Measurements from ENCODE around the gene NDUFC2.
"Not testable (repeated sequence)": the region's sequence is repeated elsewhere in the genome, so short reads cannot be mapped to it uniquely, and the experiment has no call there.

The NDUFC2 gene

DNA sequence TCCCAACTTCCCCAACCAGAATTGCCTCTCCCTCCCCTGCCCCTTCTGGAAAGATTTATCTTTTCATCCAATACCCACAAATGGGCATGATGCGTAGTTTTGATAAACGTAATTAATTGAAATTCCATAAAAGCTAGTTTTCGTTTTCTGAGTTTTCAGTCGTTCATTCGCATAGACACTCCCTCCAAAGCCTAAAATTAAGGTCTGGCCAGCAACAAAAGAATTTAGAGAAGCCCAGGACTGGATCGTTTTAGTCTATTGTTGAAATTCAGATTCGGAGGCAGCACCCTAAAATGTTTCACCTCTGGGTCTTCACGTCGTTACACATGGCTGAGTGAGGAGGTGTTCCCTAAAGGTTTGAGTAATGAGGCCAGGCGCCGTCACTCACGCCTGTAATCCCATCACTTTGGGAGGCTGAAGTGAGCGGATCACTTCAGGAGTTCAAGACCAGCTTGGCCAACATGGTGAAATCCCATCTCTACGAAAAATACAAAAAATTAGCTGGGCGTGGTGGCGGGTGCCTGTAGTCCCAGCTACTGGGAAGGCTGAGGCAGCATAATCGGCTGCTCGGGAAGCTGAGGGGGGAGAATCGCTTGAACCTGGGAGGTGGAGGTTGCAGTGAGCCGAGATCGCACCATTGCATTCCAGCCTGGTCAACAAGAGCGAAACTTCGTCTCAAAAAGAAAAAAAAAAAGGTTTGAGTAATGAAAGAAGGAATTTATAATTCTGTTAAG, 589 bp upstream of the NDUFC2 start:
- no peak for DNase-seq (ENCODE audit: low read depth in 2 of 2, low spot score in 1 of 2)

DNA sequence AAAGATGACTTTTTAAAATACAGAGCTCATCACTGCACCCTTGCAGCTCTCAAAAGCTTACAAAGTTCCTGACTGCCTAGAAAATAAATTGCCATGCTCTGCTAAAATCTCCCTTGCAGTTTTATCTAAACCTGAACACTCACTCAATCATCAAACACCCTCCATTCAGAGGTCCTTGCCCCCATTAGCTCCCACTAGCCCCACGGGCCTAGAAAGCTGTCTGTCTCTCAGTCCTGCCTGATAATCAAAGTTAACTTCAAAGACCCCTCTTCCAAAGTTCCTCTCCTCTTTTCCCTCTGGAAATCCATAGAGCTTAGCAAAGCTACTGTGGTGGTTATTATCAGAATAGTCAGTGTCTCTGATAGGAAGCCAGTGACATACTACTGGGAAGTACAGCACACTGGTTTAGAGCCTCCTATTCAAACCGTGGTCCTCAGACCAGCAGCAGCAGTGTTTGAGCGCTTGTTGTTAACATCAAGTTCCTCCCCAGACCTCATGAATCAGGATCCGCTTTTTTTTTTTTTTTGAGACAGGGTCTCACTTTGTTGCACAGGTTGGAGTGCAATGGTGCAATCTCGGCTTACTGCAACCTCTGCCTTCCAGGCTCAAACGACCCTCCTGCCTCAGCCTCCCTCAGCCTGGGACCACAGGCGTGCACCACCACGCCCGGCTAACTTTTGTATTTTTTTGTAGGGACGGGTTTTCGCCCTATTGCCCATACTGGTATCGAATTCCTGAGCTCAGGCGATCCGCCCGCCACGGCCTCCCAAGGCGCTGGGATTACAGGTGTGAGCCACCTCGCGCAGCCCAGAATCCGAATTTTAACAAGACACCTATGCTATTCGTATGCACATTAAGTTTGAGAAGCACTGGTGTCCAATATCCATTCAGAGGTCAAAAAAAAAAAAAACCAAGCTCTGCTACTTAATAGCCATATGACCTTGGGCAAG, 1.2 kb downstream of the NDUFC2 start:
- no peak for DNase-seq (ENCODE audit: low read depth in 2 of 2, low spot score in 1 of 2)

- not testable (repeated sequence) for DNase-seq (ENCODE audit: low read depth in 2 of 2, low spot score in 1 of 2)
Measured at GRCh38 chr11:78077592-78077991, 2.1 kb downstream of the NDUFC2 start.

- no peak for DNase-seq (ENCODE audit: low read depth in 2 of 2, low spot score in 1 of 2)
Measured at GRCh38 chr11:78076733-78077403, 2.8 kb downstream of the NDUFC2 start.

- no peak for DNase-seq (ENCODE audit: low read depth in 2 of 2, low spot score in 1 of 2)
Measured at GRCh38 chr11:78074756-78075155, 4.9 kb downstream of the NDUFC2 start.

- DNase-seq (ENCODE audit: low read depth in 2 of 2, low spot score in 1 of 2): no peak
Measured at GRCh38 chr11:78072455-78072854, 7.2 kb downstream of the NDUFC2 start.

DNA sequence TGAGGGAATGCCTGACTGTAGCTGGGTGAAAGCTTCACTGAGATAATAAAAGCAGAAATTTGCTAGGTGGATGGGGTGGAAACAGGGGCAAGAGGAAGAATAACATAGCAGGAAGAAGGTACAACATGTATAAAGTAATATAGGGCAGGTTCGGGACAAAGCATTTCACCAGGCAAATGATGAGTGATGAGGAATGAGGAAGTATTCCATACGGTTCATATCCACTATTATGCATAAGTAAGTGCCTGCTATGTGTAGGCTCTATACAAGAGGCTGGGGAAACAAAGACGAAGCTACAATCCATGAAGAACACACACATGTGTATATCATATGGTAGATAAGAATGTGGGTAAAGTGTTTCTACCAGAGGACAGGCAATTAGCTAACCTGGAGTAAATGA, 7.9 kb downstream of the NDUFC2 start:
- no peak for DNase-seq (ENCODE audit: low read depth in 2 of 2, low spot score in 1 of 2)

GRCh38 chr11:78070621-78071020, 9.0 kb downstream of the NDUFC2 start:
- DNase-seq (ENCODE audit: low read depth in 2 of 2, low spot score in 1 of 2): no peak

DNA sequence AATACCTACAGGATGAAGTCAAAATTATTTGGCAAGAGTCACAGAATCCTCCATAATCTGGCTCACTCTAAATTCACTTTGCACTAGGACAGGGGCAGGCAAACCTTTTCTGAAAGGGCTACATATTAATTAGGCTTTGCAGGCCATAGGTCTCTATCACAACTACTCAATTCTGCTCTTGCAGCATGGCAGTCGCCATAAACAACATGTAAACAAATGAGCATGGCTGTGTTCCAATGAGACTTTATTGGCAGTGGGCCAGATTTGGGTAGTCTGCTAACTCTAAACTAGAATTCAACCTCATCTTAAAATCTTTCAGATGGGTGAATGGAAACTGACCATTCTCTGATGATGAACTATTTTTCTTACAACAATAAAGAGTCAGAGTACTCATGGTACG, 10.2 kb downstream of the NDUFC2 start:
- no peak for DNase-seq (ENCODE audit: low read depth in 2 of 2, low spot score in 1 of 2)

DNA sequence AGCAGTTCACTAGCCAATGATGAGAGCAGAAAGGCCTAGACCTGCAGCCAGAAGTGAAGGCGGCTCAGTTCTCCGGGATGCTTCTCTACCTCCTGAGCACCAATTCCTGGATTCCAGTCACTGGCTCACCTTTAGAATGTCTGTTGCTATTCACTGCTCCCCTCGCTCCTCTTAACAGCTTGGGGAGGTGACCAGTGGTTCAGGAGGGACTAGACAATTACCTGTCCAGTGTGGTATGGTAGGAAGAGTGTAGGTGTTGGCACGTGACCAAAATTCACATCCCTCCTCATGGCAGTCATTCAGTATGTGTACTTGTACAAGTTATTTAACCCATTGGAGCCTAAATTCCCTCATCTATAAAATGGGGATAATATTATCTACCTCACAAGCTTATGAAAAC, 12.0 kb downstream of the NDUFC2 start:
- DNase-seq (ENCODE audit: low read depth in 2 of 2, low spot score in 1 of 2): no peak

- no peak for DNase-seq (ENCODE audit: low read depth in 2 of 2, low spot score in 1 of 2)
Measured at GRCh38 chr11:78066471-78066870, 13.2 kb downstream of the NDUFC2 start.

DNA sequence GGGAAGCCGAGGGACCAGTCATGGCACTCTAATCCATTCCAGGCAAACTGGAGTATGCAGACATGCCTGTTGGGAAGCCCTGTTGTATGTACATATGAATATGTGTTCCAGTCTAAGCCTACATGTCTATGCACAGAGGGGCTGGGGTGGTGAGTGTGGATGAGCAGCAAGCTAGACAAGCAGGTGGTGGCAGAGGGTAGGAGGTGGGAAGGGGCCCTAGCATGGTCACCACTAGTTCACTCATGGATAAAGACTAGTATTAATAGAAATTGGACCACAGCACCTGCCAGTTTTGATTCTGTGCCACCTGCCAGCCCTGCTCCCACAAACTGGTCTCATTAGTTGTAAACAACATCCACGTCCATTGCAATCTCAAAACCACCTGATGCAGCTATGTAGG, 14.5 kb downstream of the NDUFC2 start:
- no peak for DNase-seq (ENCODE audit: low read depth in 2 of 2, low spot score in 1 of 2)

DNA sequence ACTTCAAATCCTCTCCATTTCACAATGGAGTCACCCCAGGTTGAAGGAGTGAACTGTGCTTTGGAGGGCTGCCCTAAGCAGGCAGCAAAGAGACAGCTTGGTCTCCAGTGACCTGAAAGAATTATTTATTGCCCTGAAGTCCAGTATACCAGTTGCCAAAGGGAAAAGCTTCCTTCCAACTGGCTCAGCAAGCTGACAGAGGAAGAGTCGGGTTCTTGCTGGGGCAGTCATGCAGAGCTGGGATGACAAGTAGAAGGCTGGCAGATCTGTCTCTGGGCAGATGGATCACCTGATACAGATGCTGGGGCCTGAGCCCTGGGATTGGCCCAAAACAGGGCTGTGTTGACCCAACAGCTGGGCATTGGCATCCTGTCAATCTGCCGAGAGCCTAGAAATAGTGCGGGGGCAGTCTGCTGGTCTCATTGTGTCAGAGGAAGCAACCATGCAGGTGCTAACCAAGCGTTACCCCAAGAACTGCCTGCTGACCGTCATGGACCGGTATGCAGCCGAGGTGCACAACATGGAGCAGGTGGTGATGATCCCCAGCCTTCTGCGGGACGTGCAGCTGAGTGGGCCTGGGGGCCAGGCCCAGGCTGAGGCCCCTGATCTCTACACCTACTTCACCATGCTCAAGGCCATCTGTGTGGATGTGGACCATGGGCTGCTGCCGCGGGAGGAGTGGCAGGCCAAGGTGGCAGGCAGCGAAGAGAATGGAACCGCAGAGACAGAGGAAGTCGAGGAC, 16.1 kb downstream of the NDUFC2 start, which contains the start of gene THRSP:
Gene THRSP, plus strand, starts transcription at position 422 of the 742 bp plus-strand sequence. Its CDS starts 21 bp downstream, at position 443.
- DNase-seq (ENCODE audit: low read depth in 2 of 2, low spot score in 1 of 2): no peak

DNA sequence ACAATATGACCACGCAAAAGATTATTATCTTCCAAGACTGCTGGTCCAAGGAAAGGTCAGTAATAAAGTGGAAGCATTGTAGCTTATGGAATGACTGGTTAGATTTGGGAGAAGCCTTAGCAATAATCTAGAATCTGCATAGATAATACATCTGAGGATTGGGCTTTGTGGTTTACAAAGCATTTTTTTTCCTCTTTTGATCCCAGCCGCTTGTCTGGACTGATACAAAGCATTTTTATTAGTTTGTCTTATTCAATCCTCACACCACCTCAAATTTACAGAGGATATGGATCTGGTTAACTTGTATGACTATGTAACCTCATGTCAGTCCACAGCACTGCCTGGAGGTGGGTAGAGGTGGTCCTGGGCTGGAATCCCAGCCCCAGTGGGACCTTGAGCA, 17.0 kb downstream of the NDUFC2 start:
- DNase-seq (ENCODE audit: low read depth in 2 of 2, low spot score in 1 of 2): no peak

GRCh38 chr11:78061921-78062311, 17.7 kb downstream of the NDUFC2 start:
- no peak for DNase-seq (ENCODE audit: low read depth in 2 of 2, low spot score in 1 of 2)

GRCh38 chr11:78061088-78061920, 18.4 kb downstream of the NDUFC2 start:
- DNase-seq (ENCODE audit: low read depth in 2 of 2, low spot score in 1 of 2): no peak

GRCh38 chr11:78060533-78060932, 19.1 kb downstream of the NDUFC2 start:
- no peak for DNase-seq (ENCODE audit: low read depth in 2 of 2, low spot score in 1 of 2)

DNA sequence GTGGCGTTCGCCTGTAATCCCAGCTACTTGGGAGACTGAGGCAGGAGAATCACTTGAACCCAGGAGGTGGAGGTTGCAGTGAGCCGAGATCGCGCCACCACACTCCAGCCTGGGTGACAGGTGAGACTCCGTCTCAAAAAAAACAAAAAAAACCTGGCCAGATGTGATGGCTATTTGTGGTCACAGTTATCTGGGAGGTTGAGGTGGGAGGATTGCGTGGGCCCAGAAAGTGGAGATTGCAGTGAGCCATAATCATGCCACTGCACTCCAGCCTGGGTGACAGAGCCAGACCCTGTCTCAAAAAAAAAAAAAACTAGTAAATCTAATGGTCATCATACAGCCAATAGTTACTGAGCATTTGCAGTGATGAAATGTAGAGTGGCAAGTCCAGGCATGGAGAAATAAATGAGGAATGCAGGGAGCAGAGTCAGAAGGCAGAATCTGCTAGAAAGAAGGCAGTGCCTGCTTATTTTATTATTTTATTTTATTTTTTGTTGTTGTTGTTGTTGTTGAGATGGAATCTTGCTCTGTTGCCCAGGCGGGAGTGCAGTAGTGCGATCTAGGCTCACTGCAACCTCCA, 19.8 kb downstream of the NDUFC2 start:
- not testable (repeated sequence) for DNase-seq (ENCODE audit: low read depth in 2 of 2, low spot score in 1 of 2)

DNA sequence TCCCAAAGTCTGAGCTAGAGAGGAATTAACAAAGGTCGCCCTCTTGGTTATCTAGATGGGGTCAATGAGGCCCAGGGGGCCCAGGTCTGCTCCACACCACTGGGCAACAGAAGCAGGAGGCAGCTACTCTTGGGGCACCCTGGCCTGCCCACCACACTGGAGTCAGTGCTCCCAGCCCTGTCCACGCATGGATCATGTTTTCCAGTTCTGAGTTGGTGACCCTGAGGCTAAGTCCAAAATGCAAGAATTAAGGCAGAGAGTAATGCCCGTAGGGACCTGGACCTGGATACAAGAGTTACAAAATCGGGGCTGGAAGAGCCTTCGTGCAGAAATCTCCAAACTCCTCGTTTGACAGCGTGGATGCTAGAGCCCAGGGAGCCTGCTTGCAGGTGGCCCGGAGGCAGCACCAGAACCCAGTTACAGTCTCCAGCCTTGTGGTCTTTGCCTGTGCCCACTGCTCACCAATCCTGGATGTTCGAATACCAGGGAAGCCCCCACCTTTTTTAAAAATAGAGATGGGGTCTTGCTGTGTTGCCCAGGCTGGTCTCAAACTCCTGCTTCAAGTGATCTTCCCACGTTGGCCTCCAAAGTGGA, 22.1 kb downstream of the NDUFC2 start:
- DNase-seq (ENCODE audit: low read depth in 2 of 2, low spot score in 1 of 2): no peak
